ENCODE data around the gene MYT1.

- TF ChIP-seq CTCF (conservative IDR thresholded peaks at IDR 0.05) (no peak), EZH2 (IDR thresholded peaks at IDR 0.05; ENCODE audit: low read depth) (no peak)
Measured at GRCh38 chr20:64182146-64182865, 18.1 kb downstream of the MYT1 start.

All from PC-9 (cell line).